Activated CD4-positive, alpha-beta T cell treated with anti-CD3 and anti-CD28 coated beads for 36 hours (primary cell): ENCODE measurements around the gene TOP1. TPM values are rescaled to one million over a fixed set of nuclear protein-coding genes. Genes with fewer than 3 reads are reported as not detected.

Experiments
- ATAC-seq: fragments of 200-7000 bp; cut with Tn5 transposase; one replicate; pipeline ENCODE4 v1.10.0; 2021; ENCODE audit warnings: mild to moderate bottlenecking, moderate library complexity
- CTCF ChIA-PET: fragments of 350-600 bp; sonication (Branson Sonifier 250); formaldehyde crosslinking; loops from one replicate; lab custom pipeline; 2021; ENCODE audit warnings: antibody characterized with exemption; lab: Charles Lee
- POLR2A ChIA-PET: fragments of 350-600 bp; sonication (Branson Sonifier 250); formaldehyde crosslinking; loops from one replicate; lab custom pipeline; 2021; ENCODE audit warnings: antibody characterized with exemption, inconsistent platforms; lab: Charles Lee
- DNase-seq: peaks from one replicate; pipeline ENCODE4 v3.0.0-alpha.2; 2020
- H3K27ac Mint-ChIP-seq: one replicate; pipeline ENCODE4 v1.8.0; 2021; ENCODE audit warnings: mixed read lengths
- H3K27me3 Mint-ChIP-seq: one replicate; pipeline ENCODE4 v1.8.0; 2021; ENCODE audit warnings: mixed read lengths
- H3K36me3 Mint-ChIP-seq: one replicate; pipeline ENCODE4 v1.8.0; 2021; ENCODE audit warnings: low read depth, mixed read lengths
- H3K4me1 Mint-ChIP-seq: one replicate; pipeline ENCODE4 v1.8.0; 2021; ENCODE audit warnings: mixed read lengths
- H3K4me3 Mint-ChIP-seq: one replicate; pipeline ENCODE4 v1.8.0; 2021; ENCODE audit warnings: mild to moderate bottlenecking, moderate library complexity, mixed read lengths
- H3K9me3 Mint-ChIP-seq: one replicate; pipeline ENCODE4 v1.8.0; 2021; ENCODE audit warnings: low read depth, mixed read lengths
- intact Hi-C, 2 experiments: fragments of 100-400 bp; cut with DNase I in 1 of 2; cut with micrococcal nuclease in 1 of 2; formaldehyde crosslinking; loops; one replicate each; pipeline versions ENCODE4 v1.14.2 to v1.15.1; 2022 to 2024; cut with DNase I, micrococcal nuclease
- total RNA-seq, 2 experiments: library from RNA; stranded (reverse); gene quantifications; one replicate each; pipeline ENCODE4 v1.2.3, GENCODE V29; 2021

Gene TOP1
- total RNA-seq, 2 experiments from 2014 or later, result 111 to 124 TPM

DNA sequence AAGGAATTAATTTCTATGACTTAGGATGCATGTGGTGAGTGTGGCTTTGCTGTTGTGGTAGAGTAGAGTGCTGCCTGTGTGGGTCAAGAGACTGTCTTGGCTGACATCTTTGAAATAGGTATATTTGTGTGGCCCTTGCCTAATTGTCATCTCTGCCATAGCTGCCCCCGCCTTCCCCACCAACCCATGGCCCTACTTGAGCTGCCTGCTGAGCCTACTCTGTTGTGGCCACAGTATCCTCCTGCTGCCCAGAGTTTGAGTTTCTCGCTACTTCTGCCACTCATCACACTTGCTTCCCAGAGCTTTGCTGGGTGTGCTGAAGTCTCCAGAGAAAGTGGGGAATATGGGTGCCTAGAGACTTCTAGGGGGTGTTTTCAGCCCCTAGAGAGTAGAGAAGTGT is 116.7 kb downstream of the TOP1 start:
- Mint-ChIP-seq H3K9me3 (no peaks in the 10 kb centered on the region), H3K4me1 (peaks cover 97% of the 10 kb centered on the region), H3K4me3 (no peak overlapping the region), H3K27ac (peak overlapping the region; percentile 84), H3K27me3 (no peaks in the 10 kb centered on the region), H3K36me3 (peaks cover 52% of the 10 kb centered on the region)
- intact Hi-C loops, result loop anchor here in 1 of 2 experiments (1.0 kb wide), 1 partner anchor 11 kb away; no protein-coding TSS in a partner anchor
- POLR2A ChIA-PET, result no interaction called here
- CTCF ChIA-PET, result interaction anchor here (1.1 to 3.8 kb wide), 3 partner anchors 10 to 50 kb away, joined by 4 to 31 read pairs (median 14); no protein-coding TSS in a partner anchor
- no peak for DNase-seq
- no peak for ATAC-seq

DNA sequence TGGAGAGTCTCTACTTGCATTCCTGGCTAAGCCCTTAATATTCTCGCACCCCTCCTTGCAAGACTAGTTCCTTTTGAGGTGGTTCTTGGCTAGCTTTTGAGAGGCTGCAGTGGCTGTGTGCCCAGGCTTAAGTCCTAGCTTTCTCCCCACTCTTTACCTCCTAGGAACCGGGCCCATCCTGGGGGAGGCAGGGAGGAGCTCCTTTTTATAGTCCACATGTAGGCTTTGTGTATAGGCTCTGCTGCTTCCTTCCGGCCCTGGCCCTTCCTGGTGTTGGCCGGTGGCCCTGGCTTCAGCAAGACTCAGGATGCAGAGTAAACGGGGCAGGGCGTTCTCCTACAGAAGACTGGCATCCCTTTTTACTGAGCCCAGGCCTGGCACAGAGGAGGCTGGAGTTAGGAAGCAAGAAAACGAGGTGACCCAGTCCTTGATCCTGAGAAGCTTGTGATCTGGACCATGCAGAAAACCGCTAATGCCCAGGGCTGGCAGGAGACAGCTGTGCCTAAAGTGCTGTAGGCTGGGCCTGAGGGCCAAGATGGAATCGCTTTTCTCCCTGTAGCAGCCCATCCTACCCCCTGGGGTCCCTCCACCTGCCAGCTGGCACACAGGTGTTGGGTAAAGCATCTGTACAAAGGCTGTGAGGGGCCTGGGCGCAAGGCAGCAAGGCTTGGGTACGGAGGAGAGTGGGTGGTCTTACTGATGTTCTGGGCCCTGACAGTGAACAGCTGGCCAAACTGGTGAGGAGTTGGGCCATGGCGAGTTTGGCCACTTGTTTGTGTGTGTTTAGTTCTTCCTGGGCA is 117.4 kb downstream of the TOP1 start:
- ChIA-PET CTCF (interaction anchor here (1.1 to 3.8 kb wide), 4 partner anchors 8 to 51 kb away, joined by 4 to 31 read pairs (median 10); no protein-coding TSS in a partner anchor), POLR2A (interaction anchor here (1.5 kb wide), 1 partner anchor 11 kb away, joined by 7 read pairs; no protein-coding TSS in a partner anchor)
- DNase-seq (no peak), ATAC-seq (no peak)
- Mint-ChIP-seq H3K4me1 (peaks cover 97% of the 10 kb centered on the region), H3K27ac (peak overlapping the region; percentile 84), H3K36me3 (peaks cover 51% of the 10 kb centered on the region), H3K27me3 (no peaks in the 10 kb centered on the region), H3K9me3 (no peaks in the 10 kb centered on the region), H3K4me3 (no peak overlapping the region)
- intact Hi-C loops, result loop anchor here in 1 of 2 experiments (1.0 kb wide), 1 partner anchor 10 kb away; no protein-coding TSS in a partner anchor

DNA sequence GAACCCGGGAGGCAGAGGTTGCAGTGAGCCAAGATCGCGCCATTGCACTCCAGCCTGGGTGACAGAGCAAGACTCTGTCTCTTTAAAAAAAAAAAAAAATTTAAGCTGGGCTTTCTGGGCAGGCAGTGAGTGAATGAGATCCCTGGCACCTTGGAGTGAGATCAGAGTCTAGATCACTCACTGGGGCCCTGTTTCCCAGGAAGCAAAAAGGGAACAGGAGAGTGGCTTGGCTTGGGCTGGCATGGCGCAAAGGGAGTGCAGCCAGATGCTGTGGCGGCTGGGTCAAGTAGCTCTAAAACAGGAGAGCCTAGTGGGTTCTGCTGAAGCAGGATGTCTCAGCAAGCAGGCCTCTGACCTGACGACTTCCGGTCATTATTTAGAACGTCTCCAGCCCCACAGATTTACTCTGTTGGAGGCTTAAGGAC is 119.2 kb downstream of the TOP1 start:
- peaks cover 95% of the 10 kb centered on the region for H3K4me1 Mint-ChIP-seq
- intact Hi-C loops, result no loop called here
- ATAC-seq, result no peak
- no peaks in the 10 kb centered on the region for H3K27me3 Mint-ChIP-seq
- ChIA-PET CTCF (interaction anchor here (0.6 to 2.9 kb wide), 5 partner anchors 9 to 193 kb away, joined by 3 to 14 read pairs (median 4); partner anchors contain the start of gene LPIN3), POLR2A (interaction anchor here (1.5 kb wide), 1 partner anchor 9 kb away, joined by 7 read pairs; no protein-coding TSS in a partner anchor)
- H3K27ac Mint-ChIP-seq, result peak overlapping the region; percentile 87
- DNase-seq, result no peak
- no peaks in the 10 kb centered on the region for H3K9me3 Mint-ChIP-seq
- H3K4me3 Mint-ChIP-seq, result no peak overlapping the region
- H3K36me3 Mint-ChIP-seq, result peaks cover 50% of the 10 kb centered on the region

DNA sequence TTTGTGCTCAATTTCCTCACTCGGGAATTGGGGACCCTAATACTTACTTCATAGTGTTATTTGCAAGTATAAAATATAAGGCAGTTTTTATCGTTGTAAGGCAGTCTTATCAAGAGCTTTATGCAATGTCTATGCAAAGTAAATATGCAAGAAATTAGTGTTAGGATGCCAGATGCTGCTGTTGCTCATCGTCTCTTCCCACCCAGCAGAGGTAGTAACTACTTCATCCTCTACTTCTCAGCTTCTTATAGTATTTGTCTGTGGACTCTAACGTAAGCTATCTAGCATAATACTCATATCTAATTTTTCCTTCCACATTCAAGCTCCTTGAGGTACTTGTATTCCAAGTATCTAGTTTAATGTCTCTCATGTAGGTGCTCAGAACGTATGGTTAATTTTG is 120.3 kb downstream of the TOP1 start:
- intact Hi-C loops, result no loop called here
- ChIA-PET POLR2A (interaction anchor here (0.6 to 1.5 kb wide), 3 partner anchors 8 to 11 kb away, joined by 5 to 6 read pairs (median 5); no protein-coding TSS in a partner anchor), CTCF (interaction anchor here (1.1 to 2.8 kb wide), 5 partner anchors 8 to 54 kb away, joined by 4 to 9 read pairs (median 5); no protein-coding TSS in a partner anchor)
- DNase-seq (no peak), ATAC-seq (no peak)
- Mint-ChIP-seq H3K27ac (peak overlapping the region; percentile 87), H3K36me3 (peaks cover 49% of the 10 kb centered on the region), H3K4me1 (peaks cover 91% of the 10 kb centered on the region), H3K27me3 (no peaks in the 10 kb centered on the region), H3K4me3 (no peak overlapping the region), H3K9me3 (no peaks in the 10 kb centered on the region)

DNA sequence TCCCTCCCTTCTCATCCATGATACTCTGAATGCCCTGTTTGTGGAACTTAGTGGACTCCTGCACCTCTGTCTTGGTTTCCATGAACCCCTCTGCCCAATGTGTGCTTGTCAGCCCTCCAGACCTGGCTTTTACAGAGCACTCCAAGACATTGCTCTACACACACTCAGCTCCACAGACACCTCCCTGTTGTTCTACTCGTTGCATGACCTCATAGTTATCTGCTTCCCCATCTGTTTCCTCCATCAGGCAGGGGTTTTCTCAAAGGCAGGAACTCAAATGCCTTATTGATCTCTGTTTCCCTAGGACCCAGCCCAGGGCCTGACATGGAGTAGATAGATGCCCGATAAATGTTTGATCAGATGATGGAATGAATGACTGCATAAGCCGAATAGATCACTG is 122.0 kb downstream of the TOP1 start:
- ChIA-PET CTCF (interaction anchor here (0.6 to 3.4 kb wide), 4 partner anchors 10 to 77 kb away, joined by 5 to 15 read pairs (median 8); no protein-coding TSS in a partner anchor), POLR2A (no interaction called here)
- Mint-ChIP-seq H3K4me3 (peak overlapping the region; percentile 3), H3K36me3 (peaks cover 41% of the 10 kb centered on the region), H3K4me1 (peaks cover 91% of the 10 kb centered on the region), H3K27me3 (no peaks in the 10 kb centered on the region), H3K27ac (peak overlapping the region; percentile 93), H3K9me3 (no peaks in the 10 kb centered on the region)
- intact Hi-C loops, result no loop called here
- DNase-seq (no peak), ATAC-seq (peak; percentile 45)

DNA sequence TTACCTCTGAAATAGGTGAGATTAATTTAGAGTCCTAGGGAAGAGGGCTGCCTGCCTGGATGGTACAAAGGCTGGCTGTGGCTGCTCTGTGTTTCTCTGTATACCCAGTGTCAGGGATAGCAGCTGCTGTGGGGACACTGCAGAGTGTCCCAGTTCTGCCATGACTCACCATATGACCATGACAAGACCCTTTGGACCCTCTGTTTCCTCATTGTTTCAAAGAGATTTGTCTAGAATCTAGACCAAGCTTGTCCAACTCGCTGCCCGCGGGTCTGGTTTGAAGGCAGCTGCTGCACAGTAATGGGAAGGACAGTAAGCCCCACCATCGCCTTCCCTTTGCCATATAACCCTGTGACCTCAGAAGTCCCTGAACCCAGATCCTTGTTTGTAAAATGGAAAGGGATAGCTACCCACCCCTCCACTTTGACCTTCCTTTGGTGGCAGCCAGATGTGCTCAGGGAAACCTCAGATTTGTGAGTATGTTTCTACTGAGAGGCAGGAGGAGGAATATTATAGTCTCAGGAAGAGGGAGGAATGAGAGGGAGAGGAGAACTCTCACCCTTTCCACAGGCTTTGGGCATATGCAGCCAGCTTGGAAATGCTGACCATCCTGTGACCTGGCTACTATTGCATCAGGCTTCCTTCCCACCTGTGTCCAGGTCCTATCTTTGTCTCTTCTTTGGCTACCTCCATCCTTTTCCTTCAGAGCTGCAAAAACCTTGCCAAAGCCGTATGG is 122.7 kb downstream of the TOP1 start:
- no peaks in the 10 kb centered on the region for H3K27me3 Mint-ChIP-seq
- no peaks in the 10 kb centered on the region for H3K9me3 Mint-ChIP-seq
- ATAC-seq (no peak), DNase-seq (no peak)
- intact Hi-C loops, result no loop called here
- H3K36me3 Mint-ChIP-seq, result peaks cover 35% of the 10 kb centered on the region
- peak overlapping the region; percentile 93 for H3K27ac Mint-ChIP-seq
- POLR2A ChIA-PET, result no interaction called here
- peak overlapping the region; percentile 3 for H3K4me3 Mint-ChIP-seq
- peaks cover 91% of the 10 kb centered on the region for H3K4me1 Mint-ChIP-seq
- CTCF ChIA-PET, result interaction anchor here (0.5 to 3.4 kb wide), 3 partner anchors 13 to 25 kb away, joined by 4 to 15 read pairs (median 9); no protein-coding TSS in a partner anchor

DNA sequence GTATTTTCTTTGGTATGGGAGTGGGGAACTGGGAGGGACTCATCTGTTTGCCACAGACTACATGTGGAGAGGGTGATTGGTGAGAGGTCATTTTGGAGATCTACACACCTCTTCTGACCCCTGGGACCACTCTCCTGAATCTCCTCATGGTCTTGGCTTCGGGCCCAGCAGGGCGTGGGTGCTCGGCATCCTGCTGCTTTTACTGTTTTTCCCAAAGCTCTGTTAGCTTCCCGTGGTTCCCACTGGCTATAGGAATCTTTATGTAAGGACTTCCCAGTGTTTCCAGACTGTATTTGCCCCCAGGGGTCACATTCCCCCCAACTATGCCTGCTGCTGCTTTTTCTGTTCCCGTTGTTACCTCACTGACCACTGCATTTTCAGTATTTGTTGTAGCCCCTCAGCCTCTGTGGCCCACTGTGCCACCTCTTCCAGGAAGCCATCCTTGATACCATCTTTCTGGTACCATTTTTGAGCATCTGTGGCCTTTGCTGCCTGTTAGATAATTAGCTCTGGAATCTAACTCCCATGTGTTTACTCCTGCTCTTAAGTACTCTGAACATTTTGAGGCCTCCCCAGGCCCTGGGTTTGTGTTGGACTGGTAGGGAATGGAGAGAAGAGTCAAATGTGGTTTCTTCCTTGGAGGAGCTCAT is 123.6 kb downstream of the TOP1 start:
- DNase-seq, result no peak
- ATAC-seq, result no peak
- Mint-ChIP-seq H3K27ac (peak overlapping the region; percentile 93), H3K36me3 (peaks cover 32% of the 10 kb centered on the region), H3K9me3 (no peaks in the 10 kb centered on the region), H3K4me3 (no peak overlapping the region), H3K27me3 (no peaks in the 10 kb centered on the region), H3K4me1 (peaks cover 91% of the 10 kb centered on the region)
- POLR2A ChIA-PET, result interaction anchor here (0.7 kb wide), 1 partner anchor 205 kb away, joined by 3 read pairs; no protein-coding TSS in a partner anchor
- CTCF ChIA-PET, result interaction anchor here (0.6 to 3.4 kb wide), 8 partner anchors 8 to 184 kb away, joined by 3 to 15 read pairs (median 4); no protein-coding TSS in a partner anchor
- intact Hi-C loops, result no loop called here

DNA sequence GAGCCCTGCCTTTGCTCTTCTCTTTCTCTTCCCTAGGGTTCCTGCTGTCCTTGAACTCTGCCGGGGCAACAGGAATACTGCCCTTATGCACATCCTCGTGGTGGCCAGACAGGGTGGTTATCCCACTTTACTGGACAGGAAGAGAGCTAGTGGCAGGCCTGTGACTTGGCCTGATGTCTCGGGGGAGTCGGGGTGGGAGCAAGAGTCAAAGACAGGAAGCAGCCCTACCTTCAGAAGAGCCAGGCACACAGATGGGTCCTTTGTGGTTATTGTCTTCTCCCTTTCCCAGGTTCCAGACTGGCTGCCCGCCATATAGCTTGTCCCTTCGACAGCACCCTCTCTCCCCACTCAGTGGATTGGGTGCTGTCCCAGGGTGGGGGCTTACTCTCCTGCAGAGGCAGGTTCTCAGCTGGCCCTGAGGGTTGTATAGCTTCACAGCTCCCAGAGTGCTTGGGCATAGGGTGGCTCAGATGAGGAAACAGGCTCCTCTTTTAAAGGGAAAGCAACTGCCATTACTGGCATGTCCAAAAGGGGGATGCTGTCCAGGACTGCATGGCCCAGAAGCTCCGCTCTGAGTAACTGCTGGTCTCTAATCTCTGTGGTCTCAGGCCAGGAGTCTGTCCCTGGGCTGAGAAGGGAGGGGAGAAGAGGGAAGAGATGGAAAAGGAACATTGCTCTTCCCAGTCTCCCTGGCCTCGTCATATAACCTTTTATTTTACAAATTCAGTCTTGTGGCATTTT is 126.0 kb downstream of the TOP1 start:
- H3K27ac Mint-ChIP-seq, result peak overlapping the region; percentile 98
- H3K4me3 Mint-ChIP-seq, result no peak overlapping the region
- POLR2A ChIA-PET, result interaction anchor here (0.6 to 0.8 kb wide), 3 partner anchors 12 to 78 kb away, joined by 3 to 4 read pairs (median 3); no protein-coding TSS in a partner anchor
- DNase-seq (no peak), ATAC-seq (no peak)
- CTCF ChIA-PET, result interaction anchor here (0.6 to 3.8 kb wide), 9 partner anchors 8 to 255 kb away, joined by 3 to 30 read pairs (median 3); no protein-coding TSS in a partner anchor
- H3K9me3 Mint-ChIP-seq, result no peaks in the 10 kb centered on the region
- peaks cover 35% of the 10 kb centered on the region for H3K36me3 Mint-ChIP-seq
- H3K27me3 Mint-ChIP-seq, result no peaks in the 10 kb centered on the region
- H3K4me1 Mint-ChIP-seq, result peaks cover 92% of the 10 kb centered on the region
- intact Hi-C loops, result loop anchor here in 1 of 2 experiments (5.0 kb wide), 1 partner anchor 273 kb away; no protein-coding TSS in a partner anchor

DNA sequence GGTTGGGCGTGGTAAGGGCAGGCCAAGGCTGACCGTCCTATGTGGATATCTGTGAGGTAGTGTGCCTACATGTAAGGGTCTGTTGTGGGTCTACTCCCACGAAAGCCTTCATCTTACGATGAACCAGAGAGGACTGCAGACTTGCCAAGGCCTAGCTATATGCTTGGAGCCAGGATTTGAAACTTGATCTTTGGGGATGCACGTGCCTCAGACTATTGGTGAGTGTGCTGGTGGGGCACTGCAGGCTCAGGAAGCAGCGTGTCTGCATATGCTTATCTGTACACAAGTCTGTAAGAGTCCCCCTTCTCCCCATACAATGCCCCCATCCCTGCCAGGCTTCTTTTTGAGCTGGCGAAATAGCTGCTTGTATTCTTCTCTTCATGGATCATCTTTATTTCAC is 126.6 kb downstream of the TOP1 start:
- H3K36me3 Mint-ChIP-seq, result peaks cover 40% of the 10 kb centered on the region
- intact Hi-C loops, result loop anchor here in 1 of 2 experiments (5.0 kb wide), 1 partner anchor 272 kb away; no protein-coding TSS in a partner anchor
- H3K4me3 Mint-ChIP-seq, result no peak overlapping the region
- H3K27me3 Mint-ChIP-seq, result no peaks in the 10 kb centered on the region
- peak overlapping the region; percentile 98 for H3K27ac Mint-ChIP-seq
- ATAC-seq (no peak), DNase-seq (no peak)
- ChIA-PET CTCF (interaction anchor here (0.6 to 3.8 kb wide), 11 partner anchors 9 to 235 kb away, joined by 3 to 30 read pairs (median 3); partner anchors contain the start of gene LPIN3), POLR2A (interaction anchor here (0.6 to 0.8 kb wide), 2 partner anchors 13 to 77 kb away, joined by 3 read pairs; no protein-coding TSS in a partner anchor)
- H3K9me3 Mint-ChIP-seq, result no peaks in the 10 kb centered on the region
- H3K4me1 Mint-ChIP-seq, result peaks cover 94% of the 10 kb centered on the region
